Measurements from ENCODE around the gene ATP8B4. TPM values are rescaled to one million over a fixed set of nuclear protein-coding genes. Genes with fewer than 3 reads are reported as not detected.

Gene ATP8B4
- total RNA-seq, 1 experiment from 2014 or later: not detected

- intact Hi-C loops (cut with micrococcal nuclease; ENCODE audit: unreplicated experiment) (no loop called here), in situ Hi-C loops (cut with HindIII; ENCODE audit: low pct_unique_long_range_greater_than_20kb, low sequenced_read_pairs) (no loop called here)
- no peak for ATAC-seq
- CTCF ChIA-PET: no interaction called here
- Histone ChIP-seq H3K9me3 (ENCODE audit: control insufficient read depth, insufficient read depth, low read depth, low read length) (no peaks in the 10 kb centered on the region), H3K4me1 (ENCODE audit: control insufficient read depth, insufficient read depth, low read length) (no peaks in the 10 kb centered on the region), H3K27me3 (ENCODE audit: control insufficient read depth, insufficient read depth, low read length) (no peaks in the 10 kb centered on the region), H3K27ac (ENCODE audit: low read length) (no peak overlapping the region), H3K36me3 (ENCODE audit: control insufficient read depth, insufficient read depth, low read length) (no peaks in the 10 kb centered on the region), H3K4me3 (ENCODE audit: low read depth in 2 of 2, low read length in 2 of 2) (no peak overlapping the region)
- BruUV-seq (replicated peaks): no TSS peak
- TF ChIP-seq TCF7L2 (IDR thresholded peaks at IDR 0.05; ENCODE audit: low read depth, low read length) (no peak), REST (IDR thresholded peaks at IDR 0.05; ENCODE audit: insufficient read depth in 1 of 2, low read depth in 2 of 2, low read length in 1 of 2) (no peak), SIN3A (IDR thresholded peaks at IDR 0.05; ENCODE audit: borderline replicate concordance, insufficient read depth, low read depth, low read length) (no peak), POLR2AphosphoS5 (IDR thresholded peaks at IDR 0.05; ENCODE audit: low read depth, low read length) (no peak), CTCF (IDR thresholded peaks at IDR 0.05) (no peak)
- no peak for DNase-seq (ENCODE audit: low read depth, low spot score)
- POLR2A ChIA-PET: no interaction called here
Observed at GRCh38 chr15:49890689-49891088, 228.3 kb downstream of the ATP8B4 start.

DNA sequence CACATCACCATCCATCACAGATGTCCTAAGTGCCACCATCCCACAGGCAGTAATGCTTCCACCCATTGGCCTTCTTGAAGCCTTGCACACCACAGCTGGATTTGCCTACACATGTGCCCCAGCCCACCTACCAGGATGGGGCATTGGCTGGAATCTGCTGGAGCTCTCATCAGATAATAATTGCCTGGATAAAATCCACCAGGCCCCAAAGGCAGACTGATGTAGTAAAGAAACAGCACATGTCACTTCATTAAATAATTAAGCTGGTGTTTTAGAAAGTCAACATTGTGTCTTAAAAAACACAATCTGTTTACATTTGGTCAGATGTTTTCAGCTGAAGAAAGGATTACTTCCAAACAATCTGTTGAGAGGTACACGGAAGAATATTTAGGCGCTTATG, 229.5 kb downstream of the ATP8B4 start:
- Histone ChIP-seq H3K27me3 (ENCODE audit: control insufficient read depth, insufficient read depth, low read length) (no peaks in the 10 kb centered on the region), H3K27ac (ENCODE audit: low read length) (no peak overlapping the region), H3K4me3 (ENCODE audit: low read depth in 2 of 2, low read length in 2 of 2) (no peak overlapping the region), H3K36me3 (ENCODE audit: control insufficient read depth, insufficient read depth, low read length) (no peaks in the 10 kb centered on the region), H3K9me3 (ENCODE audit: control insufficient read depth, insufficient read depth, low read depth, low read length) (no peaks in the 10 kb centered on the region), H3K4me1 (ENCODE audit: control insufficient read depth, insufficient read depth, low read length) (no peaks in the 10 kb centered on the region)
- no TSS peak for BruUV-seq (replicated peaks)
- CTCF ChIA-PET: no interaction called here
- in situ Hi-C loops (cut with HindIII; ENCODE audit: low pct_unique_long_range_greater_than_20kb, low sequenced_read_pairs): no loop called here
- TF ChIP-seq REST (IDR thresholded peaks at IDR 0.05; ENCODE audit: insufficient read depth in 1 of 2, low read depth in 2 of 2, low read length in 1 of 2) (no peak), CTCF (IDR thresholded peaks at IDR 0.05) (no peak), POLR2AphosphoS5 (IDR thresholded peaks at IDR 0.05; ENCODE audit: low read depth, low read length) (no peak), TCF7L2 (IDR thresholded peaks at IDR 0.05; ENCODE audit: low read depth, low read length) (no peak), SIN3A (IDR thresholded peaks at IDR 0.05; ENCODE audit: borderline replicate concordance, insufficient read depth, low read depth, low read length) (no peak)
- intact Hi-C loops (cut with micrococcal nuclease; ENCODE audit: unreplicated experiment): no loop called here
- DNase-seq (ENCODE audit: low read depth, low spot score) (no peak), ATAC-seq (no peak)
- POLR2A ChIA-PET: no interaction called here

Measured in Panc1 (cell line).